WERI-Rb-1 (cell line): Measurements from ENCODE around the gene KCND2.

Experiments used
- DNase-seq: peaks from one replicate; pipeline ENCODE4 v3.0.0-alpha.2; 2020
- H3K27ac ChIP-seq: fragments of 250-450 bp; sonication (Bioruptor Pico); 2 replicates; pipeline ENCODE4 v1.5.1; 2020; ENCODE audit warnings: mild to moderate bottlenecking, moderate library complexity
- H3K27me3 ChIP-seq: fragments of 250-450 bp; sonication (Bioruptor Pico); 2 replicates; pipeline ENCODE4 v1.5.1; 2021; ENCODE audit warnings: mild to moderate bottlenecking, low read depth, moderate library complexity; ENCODE audit not compliant: insufficient read depth, severe bottlenecking
- H3K36me3 ChIP-seq: fragments of 250-450 bp; sonication (Bioruptor Pico); 2 replicates; pipeline ENCODE4 v1.5.1; 2020; ENCODE audit warnings: mild to moderate bottlenecking, moderate library complexity
- H3K4me3 ChIP-seq: 2 replicates; pipeline ENCODE4 v1.5.1; 2011; ENCODE audit warnings: low read depth, mild to moderate bottlenecking, control low read depth, low read length
- H3K9me3 ChIP-seq: fragments of 250-450 bp; sonication (Bioruptor Pico); 2 replicates; pipeline ENCODE4 v1.5.1; 2021; ENCODE audit warnings: mild to moderate bottlenecking, moderate library complexity; ENCODE audit not compliant: severe bottlenecking
- TF ChIP-seq, protein P1 (sequence below): IDR thresholded peaks from 2 replicates; pipeline ENCODE4 v1.5.1; 2011; ENCODE audit warnings: low read depth, mild to moderate bottlenecking, control low read depth, inconsistent platforms, low read length

The KCND2 gene

DNA sequence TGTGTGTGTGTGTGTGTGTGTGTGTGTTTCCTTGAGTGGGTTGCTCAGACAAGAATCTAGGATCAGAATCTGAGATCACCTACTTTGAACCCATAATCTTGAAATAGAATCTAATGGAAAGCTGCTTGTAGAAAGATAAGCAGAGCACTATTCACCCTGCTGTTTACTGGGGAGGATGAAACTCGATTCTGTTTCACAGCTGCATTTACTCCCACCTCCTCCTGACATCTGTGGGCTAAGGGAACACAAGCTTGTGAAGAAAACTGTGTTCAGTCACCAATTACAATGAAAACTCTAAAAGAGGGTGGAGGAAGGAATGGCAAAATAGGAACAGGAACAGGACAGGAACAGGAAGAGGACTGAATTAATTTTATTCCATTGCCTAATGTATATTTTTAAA, 315.4 kb downstream of the KCND2 start:
- no peak for DNase-seq
- Histone ChIP-seq H3K27ac (no peak overlapping the region), H3K27me3 (no peaks in the 10 kb centered on the region), H3K36me3 (no peaks in the 10 kb centered on the region), H3K4me3 (no peak overlapping the region), H3K9me3 (no peaks in the 10 kb centered on the region)
- TF ChIP-seq, protein P1, sequence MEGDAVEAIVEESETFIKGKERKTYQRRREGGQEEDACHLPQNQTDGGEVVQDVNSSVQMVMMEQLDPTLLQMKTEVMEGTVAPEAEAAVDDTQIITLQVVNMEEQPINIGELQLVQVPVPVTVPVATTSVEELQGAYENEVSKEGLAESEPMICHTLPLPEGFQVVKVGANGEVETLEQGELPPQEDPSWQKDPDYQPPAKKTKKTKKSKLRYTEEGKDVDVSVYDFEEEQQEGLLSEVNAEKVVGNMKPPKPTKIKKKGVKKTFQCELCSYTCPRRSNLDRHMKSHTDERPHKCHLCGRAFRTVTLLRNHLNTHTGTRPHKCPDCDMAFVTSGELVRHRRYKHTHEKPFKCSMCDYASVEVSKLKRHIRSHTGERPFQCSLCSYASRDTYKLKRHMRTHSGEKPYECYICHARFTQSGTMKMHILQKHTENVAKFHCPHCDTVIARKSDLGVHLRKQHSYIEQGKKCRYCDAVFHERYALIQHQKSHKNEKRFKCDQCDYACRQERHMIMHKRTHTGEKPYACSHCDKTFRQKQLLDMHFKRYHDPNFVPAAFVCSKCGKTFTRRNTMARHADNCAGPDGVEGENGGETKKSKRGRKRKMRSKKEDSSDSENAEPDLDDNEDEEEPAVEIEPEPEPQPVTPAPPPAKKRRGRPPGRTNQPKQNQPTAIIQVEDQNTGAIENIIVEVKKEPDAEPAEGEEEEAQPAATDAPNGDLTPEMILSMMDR = no peak

DNA sequence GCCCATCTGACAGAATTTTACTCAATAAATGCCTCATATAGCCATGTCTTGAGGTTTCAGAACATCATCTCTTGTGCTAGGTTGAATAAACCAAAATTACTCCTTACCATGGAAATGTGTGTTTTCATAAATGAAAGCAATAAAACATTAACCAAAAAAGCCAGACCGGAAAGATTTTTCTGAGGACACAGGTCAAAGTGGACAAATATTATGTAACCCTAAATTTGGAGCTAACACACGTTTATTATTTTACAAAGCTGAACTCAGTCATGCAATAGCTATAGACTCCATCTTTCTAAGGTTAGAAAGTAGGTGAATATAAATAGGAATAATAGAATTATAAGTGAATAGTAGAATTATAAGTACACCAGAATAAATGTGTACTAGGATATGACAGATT, 315.9 kb downstream of the KCND2 start:
- Histone ChIP-seq H3K9me3 (no peaks in the 10 kb centered on the region), H3K4me3 (no peak overlapping the region), H3K36me3 (no peaks in the 10 kb centered on the region), H3K27me3 (no peaks in the 10 kb centered on the region), H3K27ac (no peak overlapping the region)
- DNase-seq = no peak
- TF ChIP-seq, protein P1 = no peak

DNA sequence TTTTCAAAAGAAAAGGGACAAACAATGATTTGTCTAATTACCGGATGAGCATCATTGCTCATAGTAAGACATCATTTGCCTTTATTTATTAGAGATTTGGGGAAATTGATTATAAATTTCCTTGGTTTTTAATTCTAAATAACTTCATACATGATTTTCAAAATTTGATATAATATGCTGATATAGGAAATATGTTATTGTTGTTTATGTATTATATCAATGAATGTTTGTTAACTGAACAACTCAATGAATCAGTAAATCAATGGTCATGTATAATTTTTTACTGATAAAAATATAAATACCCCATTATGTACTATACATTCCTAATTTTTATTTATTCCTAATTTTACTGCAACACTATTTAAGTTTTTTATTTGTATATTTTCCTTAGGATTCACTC, 327.6 kb downstream of the KCND2 start:
- Histone ChIP-seq H3K4me3 (no peak overlapping the region), H3K36me3 (no peaks in the 10 kb centered on the region), H3K27me3 (no peaks in the 10 kb centered on the region), H3K9me3 (no peaks in the 10 kb centered on the region), H3K27ac (no peak overlapping the region)
- TF ChIP-seq, protein P1 = no peak
- no peak for DNase-seq

DNA sequence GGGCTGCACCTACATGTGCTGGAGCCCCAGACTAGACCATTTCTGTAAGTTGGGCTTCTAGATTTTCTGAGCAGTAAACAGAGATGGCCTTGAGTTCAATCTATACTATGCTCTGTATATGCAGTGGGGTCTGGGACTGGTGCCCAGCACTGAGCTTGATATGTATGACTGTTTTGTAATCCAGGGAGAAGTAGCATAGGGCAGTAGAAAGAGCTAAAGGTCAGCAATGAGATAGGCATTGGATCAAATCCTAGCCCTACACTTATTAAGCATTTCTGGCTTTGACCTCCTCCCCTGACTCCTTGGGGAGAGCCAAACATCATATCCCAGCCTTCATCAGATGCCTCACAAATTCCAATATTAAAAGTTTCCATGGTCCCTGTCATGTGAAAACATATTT, 330.4 kb downstream of the KCND2 start:
- Histone ChIP-seq H3K9me3 (no peaks in the 10 kb centered on the region), H3K36me3 (no peaks in the 10 kb centered on the region), H3K27me3 (no peaks in the 10 kb centered on the region), H3K27ac (no peak overlapping the region), H3K4me3 (no peak overlapping the region)
- DNase-seq = no peak
- TF ChIP-seq, protein P1 = no peak

DNA sequence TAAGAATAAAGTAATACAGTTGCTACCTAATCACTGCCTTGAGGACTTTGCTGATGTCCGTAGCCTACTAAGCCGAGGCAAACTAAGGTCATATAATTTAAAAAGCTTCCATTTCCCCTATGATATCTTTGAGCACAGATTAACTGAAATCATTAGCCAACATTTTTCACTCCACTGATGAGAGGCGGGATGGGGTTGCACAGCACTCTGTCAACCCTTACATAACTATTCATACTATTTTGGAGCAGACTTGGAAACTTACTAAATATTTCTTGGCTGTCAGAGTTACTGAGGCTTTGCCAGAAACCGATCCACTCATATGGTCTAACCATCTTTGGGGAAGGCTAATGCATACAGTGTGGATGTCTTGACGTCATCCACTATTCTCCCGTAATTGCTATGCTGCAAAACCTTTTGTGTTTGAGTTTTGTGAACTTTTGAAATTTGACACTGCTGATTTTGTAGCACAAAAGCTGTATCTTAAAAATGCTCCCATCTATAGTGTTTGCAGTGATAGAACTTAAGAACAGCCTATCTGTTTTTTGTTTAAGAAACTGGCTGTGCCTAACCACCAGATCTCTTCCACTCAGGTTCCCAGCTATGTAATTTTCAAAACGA, 336.3 kb downstream of the KCND2 start:
- TF ChIP-seq, protein P1 = no peak
- no peak for DNase-seq
- Histone ChIP-seq H3K27ac (no peak overlapping the region), H3K4me3 (no peak overlapping the region), H3K27me3 (no peaks in the 10 kb centered on the region), H3K9me3 (no peaks in the 10 kb centered on the region), H3K36me3 (no peaks in the 10 kb centered on the region)

DNA sequence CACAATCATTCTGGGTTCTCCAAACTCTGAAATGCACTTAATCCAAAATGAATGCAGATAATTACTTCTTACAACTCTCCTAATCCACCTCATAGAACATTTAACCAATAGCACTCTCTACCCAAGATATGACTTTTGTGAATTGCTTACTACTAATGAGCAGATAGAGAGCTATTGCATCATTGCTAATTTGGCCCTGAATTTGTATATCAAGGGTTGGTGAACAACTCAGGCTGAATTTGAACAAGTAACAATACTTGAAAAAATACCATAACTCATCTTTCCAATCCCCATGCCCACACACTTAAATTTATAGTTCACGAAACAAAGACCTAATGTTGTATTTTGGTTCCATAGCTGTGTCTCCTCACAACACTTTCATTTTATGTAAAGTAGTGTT, 339.0 kb downstream of the KCND2 start:
- DNase-seq = no peak
- Histone ChIP-seq H3K4me3 (no peak overlapping the region), H3K27me3 (no peaks in the 10 kb centered on the region), H3K36me3 (no peaks in the 10 kb centered on the region), H3K9me3 (no peaks in the 10 kb centered on the region), H3K27ac (no peak overlapping the region)
- TF ChIP-seq, protein P1 = no peak
